Nephron progenitor cell (in vitro differentiated cells): Measurements from ENCODE around the gene MACROD2.
A peak's percentile ranks its signal among the peaks of the same experiment; 100 is the strongest.

Experiments
- DNase-seq: peaks from one replicate; pipeline ENCODE4 v3.0.0; 2021
- H3K27ac Mint-ChIP-seq: 2 replicates; pipeline ENCODE4 v1.8.0; 2021; ENCODE audit warnings: mild to moderate bottlenecking, moderate library complexity, mixed read lengths
- H3K27me3 Mint-ChIP-seq: 2 replicates; pipeline ENCODE4 v1.8.0; 2021; ENCODE audit warnings: mild to moderate bottlenecking, low read depth, mixed read lengths; ENCODE audit not compliant: poor library complexity
- H3K36me3 Mint-ChIP-seq: 2 replicates; pipeline ENCODE4 v1.8.0; 2021; ENCODE audit warnings: low read depth, mixed read lengths
- H3K4me1 Mint-ChIP-seq: 2 replicates; pipeline ENCODE4 v1.8.0; 2021; ENCODE audit warnings: mixed read lengths
- H3K4me3 Mint-ChIP-seq: 2 replicates; pipeline ENCODE4 v1.8.0; 2021; ENCODE audit warnings: mild to moderate bottlenecking, moderate library complexity, mixed read lengths
- H3K9me3 Mint-ChIP-seq: 2 replicates; pipeline ENCODE4 v1.8.0; 2021; ENCODE audit warnings: mild to moderate bottlenecking, moderate library complexity, mixed read lengths
- CTCF ChIP-seq: fragments of 200-600 bp; sonication (generic); IDR thresholded peaks from 2 replicates; pipeline ENCODE4 v1.5.0; 2021; ENCODE audit warnings: antibody characterized with exemption

Gene MACROD2

GRCh38 chr20:14622796-14623195 lies 627.5 kb downstream of the MACROD2 start:
- DNase-seq, result no peak
- Mint-ChIP-seq H3K36me3 (no peaks in the 10 kb centered on the region), H3K9me3 (no peaks in the 10 kb centered on the region), H3K27me3 (peaks cover 4% of the 10 kb centered on the region), H3K4me3 (no peak overlapping the region), H3K4me1 (no peaks in the 10 kb centered on the region), H3K27ac (no peak overlapping the region)
- TF ChIP-seq CTCF, result no peak

- H3K36me3 Mint-ChIP-seq, result no peaks in the 10 kb centered on the region
- TF ChIP-seq CTCF, result no peak
- no peaks in the 10 kb centered on the region for H3K9me3 Mint-ChIP-seq
- no peak overlapping the region for H3K27ac Mint-ChIP-seq
- DNase-seq, result no peak
- H3K4me3 Mint-ChIP-seq, result no peak overlapping the region
- no peaks in the 10 kb centered on the region for H3K4me1 Mint-ChIP-seq
- peaks cover 6% of the 10 kb centered on the region for H3K27me3 Mint-ChIP-seq
These were observed 635.7 kb downstream of the MACROD2 start for GRCh38 chr20:14631011-14631410.

GRCh38 chr20:14632906-14633305 lies 637.6 kb downstream of the MACROD2 start:
- TF ChIP-seq CTCF, result no peak
- no peak overlapping the region for H3K4me3 Mint-ChIP-seq
- H3K36me3 Mint-ChIP-seq, result no peaks in the 10 kb centered on the region
- H3K27ac Mint-ChIP-seq, result no peak overlapping the region
- peaks cover 6% of the 10 kb centered on the region for H3K27me3 Mint-ChIP-seq
- H3K9me3 Mint-ChIP-seq, result no peaks in the 10 kb centered on the region
- DNase-seq, result no peak
- H3K4me1 Mint-ChIP-seq, result no peaks in the 10 kb centered on the region

GRCh38 chr20:14633507-14633906 lies 638.2 kb downstream of the MACROD2 start:
- H3K9me3 Mint-ChIP-seq, result no peaks in the 10 kb centered on the region
- H3K27ac Mint-ChIP-seq, result no peak overlapping the region
- H3K36me3 Mint-ChIP-seq, result no peaks in the 10 kb centered on the region
- H3K4me3 Mint-ChIP-seq, result no peak overlapping the region
- no peak for DNase-seq
- TF ChIP-seq CTCF, result no peak
- no peaks in the 10 kb centered on the region for H3K4me1 Mint-ChIP-seq
- peaks cover 3% of the 10 kb centered on the region for H3K27me3 Mint-ChIP-seq

GRCh38 chr20:14634665-14635064 lies 639.3 kb downstream of the MACROD2 start:
- no peak for DNase-seq
- no peak for TF ChIP-seq CTCF
- H3K4me1 Mint-ChIP-seq, result no peaks in the 10 kb centered on the region
- H3K27ac Mint-ChIP-seq, result peak overlapping the region; percentile 30
- H3K4me3 Mint-ChIP-seq, result no peak overlapping the region
- peaks cover 4% of the 10 kb centered on the region for H3K9me3 Mint-ChIP-seq
- peaks cover 3% of the 10 kb centered on the region for H3K27me3 Mint-ChIP-seq
- no peaks in the 10 kb centered on the region for H3K36me3 Mint-ChIP-seq

GRCh38 chr20:14637441-14637840 lies 642.1 kb downstream of the MACROD2 start:
- Mint-ChIP-seq H3K27me3 (peaks cover 3% of the 10 kb centered on the region), H3K4me3 (no peak overlapping the region), H3K4me1 (no peaks in the 10 kb centered on the region), H3K36me3 (no peaks in the 10 kb centered on the region), H3K27ac (no peak overlapping the region), H3K9me3 (peaks cover 29% of the 10 kb centered on the region)
- DNase-seq, result no peak
- TF ChIP-seq CTCF, result no peak
